Mucosa of stomach (tissue), 1 donor: ENCODE results near the gene CNEP1R1.

Experiments
- H3K27me3 ChIP-seq: one replicate; pipeline ENCODE4 v1.7.0; 2013; ENCODE audit warnings: mild to moderate bottlenecking, low read length; ENCODE audit not compliant: control insufficient read depth, insufficient read depth
- H3K36me3 ChIP-seq: one replicate; pipeline ENCODE4 v1.7.0; 2013; ENCODE audit warnings: low read length; ENCODE audit not compliant: control insufficient read depth, insufficient read depth
- H3K4me1 ChIP-seq: one replicate; pipeline ENCODE4 v1.7.0; 2013; ENCODE audit warnings: mild to moderate bottlenecking, low read length; ENCODE audit not compliant: control insufficient read depth, insufficient read depth
- H3K4me3 ChIP-seq: one replicate; pipeline ENCODE4 v1.7.0; 2013; ENCODE audit warnings: low read length
- H3K9ac ChIP-seq: one replicate; pipeline ENCODE4 v1.7.0; 2013; ENCODE audit warnings: mild to moderate bottlenecking, low read length, moderate library complexity
- H3K9me3 ChIP-seq: one replicate; pipeline ENCODE4 v1.7.0; 2013; ENCODE audit warnings: mild to moderate bottlenecking, low read length, moderate library complexity; ENCODE audit not compliant: control insufficient read depth
- donor health status: Pancreatic carcinoma.

The CNEP1R1 gene

DNA sequence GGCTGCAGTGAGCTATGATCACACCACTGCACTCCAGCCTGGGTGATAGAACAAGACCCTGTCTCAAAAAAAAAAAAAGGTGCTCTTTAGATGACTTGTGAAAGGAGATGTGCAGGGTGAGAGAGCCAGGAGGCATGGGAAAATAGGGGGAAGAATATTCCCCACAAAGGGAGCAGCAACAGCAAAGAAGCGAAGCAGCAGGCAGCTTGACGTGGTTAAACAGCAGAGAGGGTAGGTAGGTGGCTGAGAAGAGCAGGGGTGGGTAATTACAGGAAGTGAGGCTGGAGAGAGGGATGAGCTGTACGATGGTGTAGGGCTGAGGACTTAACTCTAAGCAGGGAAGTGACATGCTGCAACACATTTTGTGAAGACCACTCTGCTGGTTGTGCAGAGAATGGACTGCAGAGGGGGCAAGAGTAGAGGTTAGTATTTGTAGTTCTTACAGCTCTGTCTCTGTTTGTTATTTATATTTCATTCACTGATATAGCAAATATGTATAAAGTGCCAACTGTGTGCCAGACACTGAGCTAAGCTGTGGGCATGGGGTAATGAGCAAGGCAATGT is 42.3 kb downstream of the CNEP1R1 start:
- Histone ChIP-seq H3K4me1 (peaks cover 15% of the 10 kb centered on the region), H3K9ac (no peak overlapping the region)

DNA sequence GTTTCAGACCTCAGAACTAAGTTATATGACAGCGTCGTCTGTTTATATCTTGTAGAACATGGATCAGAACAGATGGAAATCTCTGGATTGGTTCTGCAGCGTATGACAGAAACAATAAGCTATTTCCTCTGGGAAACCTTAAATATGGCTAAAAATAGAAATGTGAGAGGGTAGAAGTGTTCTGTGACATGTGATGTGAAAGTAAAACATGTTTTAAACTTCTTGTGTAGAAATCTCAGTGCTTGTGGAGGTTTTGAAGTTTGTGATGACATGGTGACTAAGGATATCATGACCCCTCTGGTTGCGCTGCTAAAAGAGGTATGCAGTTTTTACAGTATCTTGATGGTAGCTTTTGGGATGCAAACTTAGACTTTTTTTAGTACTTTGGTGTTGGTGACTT is 43.5 kb downstream of the CNEP1R1 start:
- peaks cover 15% of the 10 kb centered on the region for H3K4me1 ChIP-seq
- H3K36me3 ChIP-seq = no peaks in the 10 kb centered on the region
- H3K9ac ChIP-seq = no peak overlapping the region
- no peaks in the 10 kb centered on the region for H3K9me3 ChIP-seq
- no peak overlapping the region for H3K4me3 ChIP-seq
- no peaks in the 10 kb centered on the region for H3K27me3 ChIP-seq

More for the DNA sequence above, 42.3 kb downstream of the CNEP1R1 start:
- Histone ChIP-seq H3K9me3 (no peaks in the 10 kb centered on the region), H3K4me3 (no peak overlapping the region), H3K27me3 (no peaks in the 10 kb centered on the region), H3K36me3 (no peaks in the 10 kb centered on the region)

DNA sequence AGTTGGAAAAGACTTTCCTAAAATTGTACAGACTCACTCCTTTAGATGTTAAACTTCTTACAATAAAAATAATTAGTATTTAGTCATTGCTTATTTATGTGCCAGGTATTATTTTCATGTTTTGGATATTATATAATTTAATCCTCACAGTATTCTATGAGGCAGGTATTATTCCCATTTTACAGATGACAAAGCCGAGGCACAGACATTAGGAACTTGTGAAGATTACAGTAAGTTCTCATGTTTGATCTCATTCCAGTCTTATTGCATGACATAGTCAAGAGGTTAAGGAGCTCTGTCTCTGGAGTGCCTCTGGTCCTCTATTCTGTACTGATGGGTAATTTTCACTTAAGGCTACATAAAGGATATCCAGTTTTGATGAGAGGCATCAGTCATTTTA is 44.0 kb downstream of the CNEP1R1 start:
- no peak overlapping the region for H3K9ac ChIP-seq
- no peaks in the 10 kb centered on the region for H3K36me3 ChIP-seq
- H3K4me3 ChIP-seq = no peak overlapping the region
- peaks cover 15% of the 10 kb centered on the region for H3K4me1 ChIP-seq
- no peaks in the 10 kb centered on the region for H3K27me3 ChIP-seq
- H3K9me3 ChIP-seq = no peaks in the 10 kb centered on the region

DNA sequence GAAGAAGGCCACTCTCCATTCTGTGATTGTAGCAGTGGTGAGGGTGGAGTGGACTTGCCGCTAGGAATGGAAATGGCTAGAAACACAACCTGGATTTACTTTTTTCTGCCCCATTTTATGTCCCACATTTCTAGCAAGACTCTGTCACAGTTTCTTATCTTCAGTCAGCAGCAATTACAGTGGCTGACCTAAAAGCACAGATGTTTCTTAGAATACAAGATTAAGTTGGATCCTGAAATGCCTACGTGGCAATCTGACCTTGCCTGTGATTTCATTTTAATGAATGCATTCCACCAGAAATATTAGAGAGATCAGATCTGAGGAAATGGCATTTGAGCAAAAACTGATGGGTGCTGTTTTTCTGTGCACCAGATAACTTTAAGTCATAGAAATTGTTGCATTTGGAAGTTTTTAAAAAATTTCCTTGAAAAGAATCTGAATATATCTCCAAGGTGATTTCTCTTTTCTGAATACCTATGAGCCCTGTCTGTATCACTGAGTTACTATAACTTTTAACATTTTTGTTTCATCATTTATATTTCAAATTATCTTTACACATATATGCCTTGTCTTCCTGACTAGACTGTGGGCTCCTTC is 46.1 kb downstream of the CNEP1R1 start:
- Histone ChIP-seq H3K9ac (no peak overlapping the region), H3K4me1 (peaks cover 15% of the 10 kb centered on the region), H3K27me3 (no peaks in the 10 kb centered on the region), H3K4me3 (no peak overlapping the region), H3K9me3 (no peaks in the 10 kb centered on the region), H3K36me3 (no peaks in the 10 kb centered on the region)

DNA sequence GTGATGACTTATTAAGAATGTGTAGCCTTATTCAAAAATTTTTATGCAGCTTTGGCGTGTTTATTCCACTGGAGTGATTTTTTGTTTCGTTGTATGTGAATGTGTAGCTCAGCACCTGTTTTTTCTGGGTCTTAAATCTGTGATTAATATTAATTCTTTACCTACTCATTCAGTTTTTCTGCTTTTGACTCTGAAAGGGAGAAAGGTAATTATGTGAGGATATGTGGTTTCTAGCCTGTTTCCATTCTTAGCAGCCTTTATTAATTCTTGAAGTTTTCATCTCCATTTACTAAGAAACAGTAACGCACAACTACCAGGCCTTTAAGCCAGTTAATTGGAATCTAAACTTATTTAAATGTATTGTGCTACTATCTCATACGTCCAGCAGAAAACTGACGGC is 47.7 kb downstream of the CNEP1R1 start:
- Histone ChIP-seq H3K9ac (no peak overlapping the region), H3K27me3 (no peaks in the 10 kb centered on the region), H3K4me3 (no peak overlapping the region), H3K9me3 (no peaks in the 10 kb centered on the region), H3K4me1 (peaks cover 2% of the 10 kb centered on the region), H3K36me3 (no peaks in the 10 kb centered on the region)

DNA sequence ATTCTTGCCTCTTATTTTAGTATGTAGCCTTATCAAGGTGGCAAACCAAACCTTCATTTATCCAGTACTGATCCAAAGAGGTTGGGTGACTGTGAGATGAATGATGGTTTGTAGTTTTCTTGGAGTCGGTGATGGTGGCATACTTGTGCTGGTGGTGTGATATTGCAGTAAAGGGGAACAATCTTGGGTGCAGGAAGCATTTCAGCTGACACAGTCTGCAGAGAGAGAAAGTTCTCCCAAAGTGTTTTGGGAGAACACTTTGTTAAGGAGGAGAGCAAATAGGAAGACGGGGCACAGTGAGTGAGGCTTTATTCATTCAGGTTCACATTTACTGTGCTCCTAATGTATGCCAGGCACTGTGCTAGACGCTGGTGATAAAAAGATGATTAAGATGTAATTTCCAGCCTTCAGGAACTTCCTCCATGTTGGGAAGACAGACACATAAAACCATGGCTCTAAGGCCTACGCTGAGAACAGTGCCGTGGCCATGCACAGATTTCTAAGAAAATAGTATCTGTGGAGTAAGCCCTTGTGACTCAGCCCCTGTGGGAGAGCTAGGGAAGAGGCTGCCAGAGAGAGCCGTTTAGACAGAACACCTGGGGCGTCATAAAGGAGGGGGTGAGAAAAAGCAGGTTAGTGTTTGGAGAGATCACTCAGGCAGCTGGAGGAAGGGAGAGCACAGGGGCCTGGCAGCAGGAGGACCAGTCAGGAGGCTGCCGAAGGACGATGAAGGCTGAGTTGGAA is 54.5 kb downstream of the CNEP1R1 start:
- no peak overlapping the region for H3K4me3 ChIP-seq
- no peaks in the 10 kb centered on the region for H3K27me3 ChIP-seq
- no peaks in the 10 kb centered on the region for H3K36me3 ChIP-seq
- no peaks in the 10 kb centered on the region for H3K4me1 ChIP-seq
- no peak overlapping the region for H3K9ac ChIP-seq
- no peaks in the 10 kb centered on the region for H3K9me3 ChIP-seq

DNA sequence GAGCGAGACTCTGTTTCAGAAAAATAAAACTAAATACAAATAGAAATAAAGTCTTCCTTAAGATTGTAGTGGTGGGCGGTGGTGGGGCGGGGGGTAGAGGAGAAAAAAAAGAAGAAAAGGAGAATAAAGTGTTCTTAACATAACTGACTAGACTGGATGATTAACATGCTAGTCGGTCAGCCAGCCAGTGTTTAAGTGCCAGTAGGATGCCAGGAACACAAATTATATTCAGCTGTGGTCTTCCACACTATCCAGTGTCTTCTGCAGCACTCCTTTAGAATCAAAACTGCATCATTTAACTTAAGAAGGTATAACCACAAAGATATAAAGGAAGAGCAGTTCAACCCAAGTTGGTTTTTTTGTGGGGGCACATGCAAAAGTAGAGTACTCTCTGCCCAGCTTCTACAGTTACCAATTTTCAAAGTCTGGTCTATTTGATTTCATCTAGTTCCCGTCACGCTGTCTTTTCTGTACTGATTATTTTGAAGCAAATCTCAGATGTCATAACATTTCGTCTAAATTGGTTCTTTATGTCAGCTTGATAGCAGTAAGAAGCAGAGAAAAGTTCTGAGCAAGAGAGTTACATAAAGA is 56.5 kb downstream of the CNEP1R1 start:
- Histone ChIP-seq H3K9me3 (no peaks in the 10 kb centered on the region), H3K9ac (no peak overlapping the region), H3K27me3 (no peaks in the 10 kb centered on the region), H3K4me3 (no peak overlapping the region), H3K4me1 (no peaks in the 10 kb centered on the region), H3K36me3 (no peaks in the 10 kb centered on the region)

DNA sequence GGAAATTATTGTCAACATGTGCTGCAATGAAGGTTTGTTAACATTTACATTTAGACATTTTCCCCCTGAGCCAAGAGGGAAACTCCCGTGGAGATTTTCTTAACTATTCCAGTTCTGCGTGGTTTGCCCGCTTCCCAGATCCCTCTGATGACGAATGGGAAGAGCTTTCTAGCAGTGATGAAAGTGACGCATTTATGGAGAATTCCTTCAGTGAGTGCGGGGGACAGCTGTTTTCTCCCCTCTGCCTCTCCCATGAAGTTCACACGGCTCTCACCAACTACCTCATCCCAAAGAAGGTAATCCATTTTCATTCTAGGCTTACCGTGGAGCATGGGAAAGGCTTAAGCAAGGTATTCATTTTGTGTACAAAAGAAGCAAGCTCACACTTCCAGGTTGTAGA is 59.0 kb downstream of the CNEP1R1 start:
- Histone ChIP-seq H3K27me3 (no peaks in the 10 kb centered on the region), H3K9me3 (no peaks in the 10 kb centered on the region), H3K4me3 (no peak overlapping the region), H3K9ac (no peak overlapping the region), H3K4me1 (no peaks in the 10 kb centered on the region), H3K36me3 (peaks cover 4% of the 10 kb centered on the region)

DNA sequence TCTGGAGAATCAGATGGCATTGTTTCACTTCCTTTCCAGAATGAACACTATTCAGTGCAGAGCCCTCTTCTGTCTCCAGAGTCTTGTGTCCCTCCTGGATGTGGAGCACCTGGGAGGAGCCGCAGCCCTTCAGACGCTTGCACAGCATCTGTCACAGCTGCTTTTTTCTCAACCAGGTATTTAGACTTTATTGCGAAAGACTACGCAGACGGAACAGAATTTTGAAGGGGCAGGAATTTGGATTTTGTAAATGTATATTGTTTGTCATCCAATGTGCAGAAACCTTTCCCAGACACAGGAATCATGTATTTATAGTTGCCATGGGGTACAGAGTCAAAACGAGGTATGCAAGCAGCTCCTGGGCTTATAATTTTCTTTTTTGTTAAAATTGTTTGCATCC is 61.2 kb downstream of the CNEP1R1 start:
- Histone ChIP-seq H3K36me3 (peaks cover 4% of the 10 kb centered on the region), H3K9me3 (no peaks in the 10 kb centered on the region), H3K4me3 (no peak overlapping the region), H3K9ac (no peak overlapping the region), H3K4me1 (no peaks in the 10 kb centered on the region), H3K27me3 (no peaks in the 10 kb centered on the region)
